Endothelial cell of umbilical vein (primary cell): ENCODE data around the gene NCR1. TPM values are rescaled to one million over a fixed set of nuclear protein-coding genes. Genes with fewer than 3 reads are reported as not detected.

Source experiments
- BruUV-seq: library from RNA; stranded (reverse); fragments of 400-500 nt; replicated peaks from 2 replicates; lab custom pipeline; 2021; lab: Mats Ljungman, UMichigan
- CTCF ChIA-PET: fragments of 300-600, 350-600 bp; sonication (Branson Sonifier 250); formaldehyde crosslinking; loops from one replicate; lab custom pipeline; 2021; ENCODE audit warnings: antibody characterized with exemption, inconsistent platforms; lab: Charles Lee
- POLR2A ChIA-PET: fragments of 300-600, 350-600 bp; sonication (Branson Sonifier 250); formaldehyde crosslinking; loops from one replicate; lab custom pipeline; 2021; ENCODE audit warnings: antibody characterized with exemption, inconsistent platforms; lab: Charles Lee
- DNase-seq: peaks from one replicate; pipeline ENCODE4 v3.0.0-alpha.2; 2011; ENCODE audit warnings: low read depth, low spot score
- FAIRE-seq: peaks from 2 replicates; lab custom pipeline; 2011; peaks lifted over from hg19 to GRCh38; lab: Jason Lieb, UNC
- H2AFZ ChIP-seq: 2 replicates; pipeline ENCODE4 v1.6.0; 2012; ENCODE audit warnings: low read depth, low read length, control low read depth, inconsistent platforms
- H3K27ac ChIP-seq: 2 replicates; pipeline ENCODE4 v1.5.1; 2011; ENCODE audit warnings: low read depth, mild to moderate bottlenecking, control low read depth, low read length, moderate library complexity; ENCODE audit not compliant: insufficient read depth
- H3K27me3 ChIP-seq, 2 experiments: 2 replicates each; pipeline versions ENCODE4 v1.6.0 to v1.6.1; 2011; ENCODE audit warnings: low read length in 2 of 2, mixed read lengths in 1 of 2; ENCODE audit not compliant: control insufficient read depth in 2 of 2, insufficient read depth in 2 of 2
- H3K36me3 ChIP-seq, 2 experiments: 2 replicates in 1 of 2; 3 replicates in 1 of 2; pipeline ENCODE4 v1.5.1; 2011; ENCODE audit warnings: low read length in 2 of 2, mild to moderate bottlenecking in 1 of 2, moderate library complexity in 1 of 2; ENCODE audit not compliant: control insufficient read depth in 2 of 2, insufficient read depth in 2 of 2; ENCODE audit errors: extremely low read depth in 1 of 2
- H3K4me1 ChIP-seq: 3 replicates; pipeline ENCODE4 v1.5.1; 2011; ENCODE audit warnings: mild to moderate bottlenecking, low read length; ENCODE audit not compliant: control insufficient read depth, insufficient read depth; ENCODE audit errors: extremely low read depth
- H3K4me2 ChIP-seq: 2 replicates; pipeline ENCODE4 v1.6.1; 2011; ENCODE audit warnings: low read length, control low read depth, mixed read lengths; ENCODE audit not compliant: insufficient read depth
- H3K4me3 ChIP-seq, 3 experiments: fragments of 200-600 bp in 1 of 3; sonication (generic), shearing (Covaris generic) in 1 of 3; replicated peaks in 1 of 3; 2 replicates each; pipeline ENCODE4 v1.5.1; 2011 to 2016; ENCODE audit warnings: control low read depth in 3 of 3, low read length in 3 of 3, mild to moderate bottlenecking in 2 of 3, inconsistent platforms in 1 of 3, low read depth in 1 of 3, moderate library complexity in 1 of 3; ENCODE audit not compliant: insufficient read depth in 1 of 3
- H3K79me2 ChIP-seq: 2 replicates; pipeline ENCODE4 v1.6.0; 2012; ENCODE audit warnings: low read length, inconsistent platforms; ENCODE audit not compliant: control insufficient read depth, insufficient read depth
- H3K9ac ChIP-seq: replicated peaks from 2 replicates; pipeline ENCODE3; 2011; ENCODE audit warnings: low read length, control low read depth; ENCODE audit not compliant: insufficient read depth; ENCODE audit errors: extremely low read depth
- H3K9me1 ChIP-seq: replicated peaks from 3 replicates; pipeline ENCODE4 v1.6.0; 2011; ENCODE audit warnings: mild to moderate bottlenecking, low read length; ENCODE audit not compliant: control insufficient read depth, insufficient read depth; ENCODE audit errors: extremely low read depth
- H3K9me3 ChIP-seq: replicated peaks from 2 replicates; pipeline ENCODE4 v1.5.1; 2012; ENCODE audit warnings: low read length, inconsistent platforms; ENCODE audit not compliant: control insufficient read depth, insufficient read depth
- H4K20me1 ChIP-seq: replicated peaks from 2 replicates; pipeline ENCODE3; 2011; ENCODE audit warnings: mild to moderate bottlenecking, low read length; ENCODE audit not compliant: control insufficient read depth, insufficient read depth; ENCODE audit errors: extremely low read depth
- EZH2 ChIP-seq: IDR thresholded peaks from 2 replicates; pipeline ENCODE4 v1.6.1; 2012; ENCODE audit warnings: borderline replicate concordance, low read depth, mild to moderate bottlenecking, moderate library complexity, low read length, inconsistent platforms; ENCODE audit not compliant: severe bottlenecking
- FOS ChIP-seq: IDR thresholded peaks from 2 replicates; pipeline ENCODE4 v1.6.1; 2011; ENCODE audit warnings: mild to moderate bottlenecking, low read length, moderate library complexity, borderline replicate concordance; ENCODE audit not compliant: insufficient read depth
- GATA2 ChIP-seq: IDR thresholded peaks from 2 replicates; pipeline ENCODE4 v1.7.0; 2011; ENCODE audit warnings: low read depth, mild to moderate bottlenecking, moderate library complexity, mixed read lengths, low read length; ENCODE audit not compliant: insufficient read length, insufficient read depth
- JUN ChIP-seq: IDR thresholded peaks from 2 replicates; pipeline ENCODE4 v1.6.1; 2011; ENCODE audit warnings: borderline replicate concordance, low read depth; ENCODE audit not compliant: insufficient read length, insufficient read depth
- MYC ChIP-seq: IDR thresholded peaks from one replicate; pipeline ENCODE4 v1.6.1; 2011; ENCODE audit warnings: mild to moderate bottlenecking, low read depth, low read length
- POLR2A ChIP-seq: IDR thresholded peaks from 2 replicates; pipeline ENCODE4 v1.6.1; 2012; ENCODE audit warnings: low read depth, mild to moderate bottlenecking, control low read depth, low read length
- POLR2AphosphoS5 ChIP-seq: IDR thresholded peaks from 2 replicates; pipeline ENCODE4 v1.6.1; 2012; ENCODE audit warnings: low read depth, mild to moderate bottlenecking, control low read depth, low read length, moderate library complexity; ENCODE audit not compliant: insufficient read depth
- dilution Hi-C: fragments of 300-500 bp; cut with MboI; formaldehyde crosslinking; loops from one replicate; pipeline ENCODE4 v1.15.0; 2019; ENCODE audit warnings: low sequenced_read_pairs; ENCODE audit not compliant: extremely low pct_ligation_motif_present
- intact Hi-C: fragments of 100-400 bp; cut with micrococcal nuclease; formaldehyde crosslinking; loops from one replicate; pipeline ENCODE4 v1.10.0; 2022
- polyA plus RNA-seq, 4 experiments: library from polyadenylated mRNA; depleted of rRNA in 3 of 4; stranded (reverse) in 3 of 4; unstranded in 1 of 4; fragments of >200 nt; gene quantifications; 2 replicates each; pipeline versions ENCODE4 v1.2.1 to v1.2.3, GENCODE V29; 2011 to 2012; ENCODE audit warnings: missing spikeins in 1 of 4
- total RNA-seq: library from RNA; stranded (reverse); gene quantifications from 2 replicates; pipeline ENCODE4 v1.2.3, GENCODE V29; 2021
- TF ChIP-seq, protein P1 (sequence below): IDR thresholded peaks from 2 replicates; pipeline ENCODE4 v1.6.1; 2011; ENCODE audit not compliant: insufficient read depth, insufficient read length
- TF ChIP-seq, protein P2 (sequence below), 2 donors: IDR thresholded peaks; 1 replicate in 1 of 2; 2 replicates in 1 of 2; pipeline ENCODE4 v1.5.1; 2011; ENCODE audit warnings: low read length in 2 of 2, mild to moderate bottlenecking in 2 of 2, moderate library complexity in 2 of 2, control low read depth in 1 of 2, inconsistent platforms in 1 of 2, low read depth in 1 of 2; ENCODE audit not compliant: insufficient read depth in 1 of 2; ENCODE audit errors: extremely low read depth in 1 of 2

The NCR1 gene
- total and polyA plus RNA-seq, 2 donors (not counting 3 experiments of a cell fraction or from before 2014, with no cell fraction given): 0.44 to 0.76 TPM

DNA sequence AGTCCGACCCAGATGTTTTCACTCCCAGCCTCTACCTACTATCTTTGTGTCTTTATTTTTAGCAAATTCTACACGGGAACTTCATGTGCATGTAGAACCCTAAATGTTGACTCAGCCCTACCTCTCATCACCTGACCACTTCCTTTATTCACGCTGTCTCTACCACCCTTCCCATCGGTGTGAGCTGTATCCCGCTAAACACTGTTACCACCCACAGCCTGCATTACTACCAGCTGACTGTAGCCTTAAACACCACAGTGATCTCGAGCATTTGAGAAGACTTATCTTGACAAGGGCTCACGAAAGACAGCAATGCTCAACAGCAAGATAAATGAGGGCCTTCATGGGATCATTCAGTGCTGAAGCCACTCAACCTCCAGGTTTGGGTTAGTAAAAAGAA is 15.1 kb downstream of the NCR1 start:
- no peak overlapping the region for H2AFZ ChIP-seq
- ChIA-PET CTCF (interaction anchor here (1.2 kb wide), 1 partner anchor 40 kb away, joined by 4 read pairs; no protein-coding TSS in a partner anchor), POLR2A (no interaction called here)
- no peak overlapping the region for H3K9ac ChIP-seq
- no peaks in the 10 kb centered on the region for H3K9me1 ChIP-seq
- H4K20me1 ChIP-seq: no peaks in the 10 kb centered on the region
- intact Hi-C loops: loop anchor here (2.0 kb wide), 1 partner anchor 440 kb away; no protein-coding TSS in a partner anchor
- no peak overlapping the region for H3K4me3 ChIP-seq
- H3K79me2 ChIP-seq: no peaks in the 10 kb centered on the region
- BruUV-seq: no TSS peak
- TF ChIP-seq, protein P1, sequence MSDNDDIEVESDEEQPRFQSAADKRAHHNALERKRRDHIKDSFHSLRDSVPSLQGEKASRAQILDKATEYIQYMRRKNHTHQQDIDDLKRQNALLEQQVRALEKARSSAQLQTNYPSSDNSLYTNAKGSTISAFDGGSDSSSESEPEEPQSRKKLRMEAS: no peak
- TF ChIP-seq POLR2A (no peak), FOS (no peak), EZH2 (no peak)
- TF ChIP-seq, protein P2, sequence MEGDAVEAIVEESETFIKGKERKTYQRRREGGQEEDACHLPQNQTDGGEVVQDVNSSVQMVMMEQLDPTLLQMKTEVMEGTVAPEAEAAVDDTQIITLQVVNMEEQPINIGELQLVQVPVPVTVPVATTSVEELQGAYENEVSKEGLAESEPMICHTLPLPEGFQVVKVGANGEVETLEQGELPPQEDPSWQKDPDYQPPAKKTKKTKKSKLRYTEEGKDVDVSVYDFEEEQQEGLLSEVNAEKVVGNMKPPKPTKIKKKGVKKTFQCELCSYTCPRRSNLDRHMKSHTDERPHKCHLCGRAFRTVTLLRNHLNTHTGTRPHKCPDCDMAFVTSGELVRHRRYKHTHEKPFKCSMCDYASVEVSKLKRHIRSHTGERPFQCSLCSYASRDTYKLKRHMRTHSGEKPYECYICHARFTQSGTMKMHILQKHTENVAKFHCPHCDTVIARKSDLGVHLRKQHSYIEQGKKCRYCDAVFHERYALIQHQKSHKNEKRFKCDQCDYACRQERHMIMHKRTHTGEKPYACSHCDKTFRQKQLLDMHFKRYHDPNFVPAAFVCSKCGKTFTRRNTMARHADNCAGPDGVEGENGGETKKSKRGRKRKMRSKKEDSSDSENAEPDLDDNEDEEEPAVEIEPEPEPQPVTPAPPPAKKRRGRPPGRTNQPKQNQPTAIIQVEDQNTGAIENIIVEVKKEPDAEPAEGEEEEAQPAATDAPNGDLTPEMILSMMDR (IDR thresholded peaks at IDR 0.05; ENCODE audit: extremely low read depth in 1 of 2, insufficient read depth in 1 of 2, low read depth in 1 of 2, low read length in 2 of 2): no peak
- FAIRE-seq (no peak), DNase-seq (no peak)
- no peaks in the 10 kb centered on the region for H3K4me1 ChIP-seq
- no peak overlapping the region for H3K4me2 ChIP-seq
- no peak overlapping the region for H3K27ac ChIP-seq
- dilution Hi-C loops: no loop called here
- H3K9me3 ChIP-seq: no peaks in the 10 kb centered on the region
- no peaks in the 10 kb centered on the region for H3K27me3 ChIP-seq
- no peaks in the 10 kb centered on the region for H3K36me3 ChIP-seq

DNA sequence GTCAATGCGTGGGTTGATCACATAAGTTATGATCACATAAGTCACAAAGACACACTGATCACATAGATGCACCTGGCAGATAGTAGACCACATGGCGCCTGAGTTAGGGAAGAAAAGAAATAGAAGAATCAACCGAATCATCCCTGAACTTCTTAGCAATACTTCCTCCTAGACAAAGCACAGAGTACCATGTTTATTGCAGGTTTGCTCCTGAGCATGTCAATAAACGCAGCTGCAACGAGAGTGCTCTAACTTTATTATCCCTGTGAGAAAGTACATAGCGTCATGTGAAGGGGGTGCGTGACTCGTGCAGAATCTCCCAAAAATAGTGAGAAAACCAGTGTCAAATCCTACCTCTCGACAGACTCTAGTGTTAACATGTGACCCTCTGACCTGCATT is 17.3 kb downstream of the NCR1 start:
- Histone ChIP-seq H3K9me3 (peaks cover 1% of the 10 kb centered on the region), H3K4me3 (no peak overlapping the region), H3K79me2 (no peaks in the 10 kb centered on the region), H3K27ac (no peak overlapping the region), H3K27me3 (no peaks in the 10 kb centered on the region), H3K9me1 (no peaks in the 10 kb centered on the region), H3K4me2 (no peak overlapping the region), H3K9ac (no peak overlapping the region), H3K36me3 (no peaks in the 10 kb centered on the region), H4K20me1 (no peaks in the 10 kb centered on the region), H3K4me1 (no peaks in the 10 kb centered on the region), H2AFZ (no peak overlapping the region)
- no peak for FAIRE-seq
- intact Hi-C loops (no loop called here), dilution Hi-C loops (no loop called here)
- ChIA-PET CTCF (interaction anchor here (1.1 kb wide), 1 partner anchor 42 kb away, joined by 3 read pairs; no protein-coding TSS in a partner anchor), POLR2A (no interaction called here)
- TF ChIP-seq POLR2AphosphoS5 (no peak), JUN (no peak), EZH2 (no peak), FOS (no peak), MYC (no peak), GATA2 (no peak), POLR2A (no peak)
- TF ChIP-seq, protein P1: no peak
- TF ChIP-seq, protein P2 (IDR thresholded peaks at IDR 0.05; ENCODE audit: extremely low read depth in 1 of 2, insufficient read depth in 1 of 2, low read depth in 1 of 2, low read length in 2 of 2): no peak
- BruUV-seq: no TSS peak
- no peak for DNase-seq
